Thyroid gland (tissue), 4 donors: Measurements from ENCODE around the gene PRR27.
"Not testable (repeated sequence)": the region's sequence is repeated elsewhere in the genome, so short reads cannot be mapped to it uniquely, and the experiment has no call there.

Experiments used
- POLR2A ChIP-seq, 2 donors: fragments of 450-650 bp; IDR thresholded peaks; one replicate each; pipeline ENCODE4 v1.6.1; 2017; ENCODE audit warnings: antibody characterized with exemption in 2 of 2, mild to moderate bottlenecking in 2 of 2, moderate library complexity in 1 of 2
- TF ChIP-seq, protein P1 (sequence below), 6 experiments: fragments of 200-600 bp in 3 of 6; fragments of 450-650 bp in 3 of 6; sonication (generic) in 3 of 6; IDR thresholded peaks; one replicate each; pipeline ENCODE4 v1.5.1; 2016 to 2019; ENCODE audit warnings: antibody characterized with exemption in 6 of 6, mild to moderate bottlenecking in 2 of 6, inconsistent platforms in 1 of 6, moderate library complexity in 1 of 6

DNA sequence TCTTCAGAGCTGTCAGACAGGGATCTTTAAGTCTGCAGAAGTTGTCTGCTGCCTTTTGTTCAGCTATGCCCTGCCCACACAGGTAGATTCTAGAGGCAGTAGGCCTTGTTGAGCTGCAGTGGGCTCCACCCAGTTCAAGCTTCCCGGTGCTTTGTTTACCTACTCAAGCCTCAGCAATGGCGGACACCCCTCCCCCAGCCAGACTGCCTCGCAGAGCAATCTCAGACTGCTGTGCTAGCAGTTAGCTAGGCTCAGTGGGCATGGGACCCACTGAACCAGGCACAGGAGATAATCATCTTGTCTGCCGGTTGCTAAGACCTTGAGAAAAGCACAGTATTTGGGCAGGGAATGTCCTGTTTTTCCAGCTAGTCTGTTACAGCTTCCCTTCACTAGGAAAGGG is 58.7 kb downstream of the PRR27 start:
- TF ChIP-seq POLR2A (IDR thresholded peaks at IDR 0.05), result not testable (repeated sequence)
- TF ChIP-seq, protein P1, sequence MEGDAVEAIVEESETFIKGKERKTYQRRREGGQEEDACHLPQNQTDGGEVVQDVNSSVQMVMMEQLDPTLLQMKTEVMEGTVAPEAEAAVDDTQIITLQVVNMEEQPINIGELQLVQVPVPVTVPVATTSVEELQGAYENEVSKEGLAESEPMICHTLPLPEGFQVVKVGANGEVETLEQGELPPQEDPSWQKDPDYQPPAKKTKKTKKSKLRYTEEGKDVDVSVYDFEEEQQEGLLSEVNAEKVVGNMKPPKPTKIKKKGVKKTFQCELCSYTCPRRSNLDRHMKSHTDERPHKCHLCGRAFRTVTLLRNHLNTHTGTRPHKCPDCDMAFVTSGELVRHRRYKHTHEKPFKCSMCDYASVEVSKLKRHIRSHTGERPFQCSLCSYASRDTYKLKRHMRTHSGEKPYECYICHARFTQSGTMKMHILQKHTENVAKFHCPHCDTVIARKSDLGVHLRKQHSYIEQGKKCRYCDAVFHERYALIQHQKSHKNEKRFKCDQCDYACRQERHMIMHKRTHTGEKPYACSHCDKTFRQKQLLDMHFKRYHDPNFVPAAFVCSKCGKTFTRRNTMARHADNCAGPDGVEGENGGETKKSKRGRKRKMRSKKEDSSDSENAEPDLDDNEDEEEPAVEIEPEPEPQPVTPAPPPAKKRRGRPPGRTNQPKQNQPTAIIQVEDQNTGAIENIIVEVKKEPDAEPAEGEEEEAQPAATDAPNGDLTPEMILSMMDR (IDR thresholded peaks at IDR 0.05), result not testable (repeated sequence)
